Epidermal melanocyte (primary cell): ENCODE results near the gene FXR1.
"Not testable (repeated sequence)": the region's sequence is repeated elsewhere in the genome, so short reads cannot be mapped to it uniquely, and the experiment has no call there.

Experiments
- DNase-seq: peaks from one replicate; pipeline ENCODE4 v3.0.0; 2011; ENCODE audit warnings: low spot score; ENCODE audit not compliant: insufficient read length

The FXR1 gene

DNA sequence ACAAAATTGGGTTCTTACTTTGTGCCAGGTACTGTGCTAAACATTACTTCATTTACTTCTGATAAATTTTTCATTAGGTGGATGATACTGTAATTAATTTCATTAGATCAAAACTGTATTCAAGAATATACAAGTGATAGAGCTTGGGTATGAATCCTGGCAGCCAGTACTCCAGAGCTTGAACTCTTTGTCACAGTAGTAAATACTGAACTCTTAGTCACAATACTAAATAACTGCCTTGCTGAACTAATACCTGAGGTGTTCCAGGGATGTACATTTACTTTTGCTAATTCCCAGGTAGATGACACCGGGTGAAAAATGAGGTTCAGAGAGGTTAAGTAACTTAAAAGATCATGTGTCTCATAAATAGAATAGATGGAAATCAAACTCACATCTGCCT, 20.3 kb downstream of the FXR1 start:
- DNase-seq = no peak

DNA sequence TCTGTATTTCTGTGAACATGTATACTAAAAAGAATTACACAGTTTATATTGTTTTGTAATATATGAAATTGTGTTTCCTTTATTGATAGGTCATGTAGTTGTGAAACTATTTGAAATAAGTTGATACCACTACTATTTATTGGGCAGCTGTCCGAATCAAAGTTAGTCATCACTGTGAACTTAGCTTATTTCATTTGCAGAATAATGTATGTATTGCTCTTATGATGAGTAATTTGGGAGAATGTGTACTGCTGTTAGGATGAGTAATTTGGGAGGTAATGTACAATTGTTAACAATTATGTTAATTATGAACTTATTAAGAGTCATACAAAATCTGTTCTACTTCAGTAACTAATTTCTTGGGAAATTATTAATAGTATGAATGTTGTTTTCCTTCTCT, 22.2 kb downstream of the FXR1 start:
- no peak for DNase-seq

DNA sequence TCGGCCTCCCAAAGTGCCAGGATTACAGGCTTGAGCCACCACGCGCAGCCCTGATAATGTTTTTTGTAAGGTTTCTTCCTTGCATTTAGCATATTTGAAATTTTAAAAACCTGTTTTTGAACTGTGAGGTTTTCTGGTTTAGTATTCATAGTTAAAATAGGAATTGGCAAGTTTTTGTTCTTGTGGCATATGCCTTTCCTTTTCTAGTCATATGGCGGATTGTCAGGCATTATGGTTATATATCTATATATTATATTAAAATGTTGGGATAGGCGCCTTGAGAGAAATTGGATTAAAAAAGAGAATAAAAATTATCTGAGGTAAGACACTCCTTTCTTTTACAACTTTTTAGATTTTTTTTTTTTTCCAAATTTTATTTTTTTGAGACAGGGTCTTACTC, 28.4 kb downstream of the FXR1 start:
- DNase-seq = no peak

DNA sequence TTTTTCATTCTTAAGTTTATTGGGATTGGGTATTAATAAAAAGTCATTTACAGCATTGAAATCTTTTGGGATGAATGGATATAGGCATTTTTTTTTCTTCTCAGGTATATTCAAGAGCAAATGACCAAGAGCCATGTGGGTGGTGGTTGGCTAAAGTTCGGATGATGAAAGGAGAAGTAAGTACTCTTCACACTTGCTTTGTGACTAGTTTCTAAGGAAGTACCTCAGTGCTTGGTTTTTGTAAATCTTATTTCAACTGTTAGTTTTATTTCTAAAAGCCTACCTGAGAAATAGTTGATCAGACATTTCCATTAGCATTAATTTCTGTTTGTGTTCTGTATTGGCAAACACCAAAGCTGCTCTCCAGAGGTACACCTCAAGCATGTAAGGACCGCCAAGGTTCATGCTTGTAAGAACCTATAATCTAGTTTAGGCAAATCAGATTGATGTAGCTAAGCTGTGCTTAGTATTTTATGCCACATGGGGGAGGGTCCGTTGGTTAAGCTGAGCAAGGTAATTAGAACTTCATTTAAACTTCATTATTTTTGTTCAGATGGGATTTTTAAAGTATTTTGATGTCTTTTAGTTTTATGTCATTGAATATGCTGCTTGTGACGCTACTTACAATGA, 35.4 kb downstream of the FXR1 start:
- DNase-seq = no peak

DNA sequence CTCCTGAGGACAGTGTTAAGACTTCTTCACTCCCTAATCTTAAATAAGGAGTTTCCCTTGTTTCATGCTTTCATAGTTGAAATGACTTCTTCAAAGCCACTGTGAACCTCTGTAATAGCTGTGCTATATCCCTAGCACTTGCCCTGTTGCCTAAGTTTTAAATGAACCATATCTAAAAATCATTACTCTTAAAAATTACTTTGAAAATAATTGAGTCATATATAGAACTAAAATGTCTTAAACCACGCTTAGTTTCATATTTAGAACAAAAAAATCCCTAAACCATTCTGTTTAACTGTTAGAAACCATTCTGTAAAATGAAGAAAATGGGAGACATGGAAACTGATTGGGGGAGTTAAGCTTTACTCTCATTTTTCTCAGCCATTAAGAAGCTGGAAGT, 47.2 kb downstream of the FXR1 start:
- DNase-seq = no peak

DNA sequence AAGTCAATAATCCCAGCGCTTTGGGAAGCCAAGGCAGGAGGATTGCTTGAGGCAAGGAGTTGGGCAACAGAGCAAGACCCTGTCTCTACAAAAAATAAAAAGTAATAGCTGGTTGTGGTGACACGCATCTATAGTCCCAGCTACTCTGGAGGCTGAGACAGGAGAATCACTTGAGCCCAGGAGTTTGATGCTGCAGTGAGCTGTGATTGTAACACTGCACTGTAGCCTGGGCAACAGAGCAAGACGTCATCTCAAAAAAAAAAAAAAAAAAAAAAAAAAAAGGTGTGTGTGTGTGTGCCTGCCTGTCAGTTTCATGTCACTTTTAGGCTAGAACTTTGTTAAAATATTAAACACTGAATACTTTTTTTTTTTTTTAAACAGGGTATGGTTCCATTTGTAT, 48.6 kb downstream of the FXR1 start:
- DNase-seq = no peak

DNA sequence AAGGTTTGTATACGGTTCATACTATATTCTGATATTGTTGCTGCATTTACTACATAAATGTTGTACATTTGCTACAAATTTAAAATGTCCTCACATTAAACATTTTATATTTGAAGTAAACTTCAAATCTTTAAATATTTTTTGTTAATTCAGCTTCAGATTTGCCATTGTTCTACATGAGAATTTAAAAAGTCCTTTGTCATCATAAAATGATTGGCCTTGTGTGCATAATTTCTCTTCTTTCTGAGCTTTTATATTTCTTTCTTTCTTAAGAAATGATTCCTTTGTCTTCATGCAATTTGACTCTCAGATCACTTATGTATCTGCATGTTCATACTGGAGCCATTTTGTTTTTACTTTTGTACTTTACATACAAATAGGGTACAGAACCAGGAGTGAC, 49.1 kb downstream of the FXR1 start:
- DNase-seq = no peak

DNA sequence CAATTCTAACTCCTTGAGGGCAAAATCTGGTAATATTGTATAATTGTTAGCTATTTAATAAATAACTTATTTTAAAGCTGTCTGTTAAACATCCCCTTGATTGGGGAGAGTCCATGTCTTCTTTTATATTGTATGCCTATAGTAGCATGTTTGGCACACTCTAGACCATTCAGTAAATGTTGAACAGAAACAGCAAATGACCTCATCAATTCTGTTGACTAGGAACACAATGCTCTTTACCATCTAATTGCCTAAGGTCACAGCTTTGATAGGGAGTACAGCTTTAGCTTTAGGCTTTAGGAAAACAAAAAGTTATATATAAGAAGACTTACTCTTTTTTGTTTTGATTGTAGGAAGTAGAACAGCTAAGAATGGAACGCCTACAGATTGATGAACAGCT, 50.1 kb downstream of the FXR1 start:
- DNase-seq = no peak

DNA sequence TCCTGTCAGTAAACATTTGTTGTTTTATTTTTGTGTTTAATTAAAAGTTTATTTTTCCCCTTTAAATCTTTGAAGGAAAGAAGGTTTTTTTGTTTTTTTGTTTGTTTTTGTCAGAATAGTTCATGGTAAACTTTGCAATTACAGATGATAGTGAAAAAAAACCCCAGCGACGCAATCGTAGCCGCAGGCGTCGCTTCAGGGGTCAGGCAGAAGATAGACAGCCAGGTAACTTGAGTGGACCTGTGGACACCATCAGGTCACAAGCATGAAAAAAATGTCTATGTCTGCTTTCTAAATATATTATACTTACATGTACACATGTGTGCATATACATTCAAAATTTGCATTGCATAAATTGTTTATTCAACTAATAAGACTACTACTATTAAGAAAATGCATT, 58.5 kb downstream of the FXR1 start:
- no peak for DNase-seq

DNA sequence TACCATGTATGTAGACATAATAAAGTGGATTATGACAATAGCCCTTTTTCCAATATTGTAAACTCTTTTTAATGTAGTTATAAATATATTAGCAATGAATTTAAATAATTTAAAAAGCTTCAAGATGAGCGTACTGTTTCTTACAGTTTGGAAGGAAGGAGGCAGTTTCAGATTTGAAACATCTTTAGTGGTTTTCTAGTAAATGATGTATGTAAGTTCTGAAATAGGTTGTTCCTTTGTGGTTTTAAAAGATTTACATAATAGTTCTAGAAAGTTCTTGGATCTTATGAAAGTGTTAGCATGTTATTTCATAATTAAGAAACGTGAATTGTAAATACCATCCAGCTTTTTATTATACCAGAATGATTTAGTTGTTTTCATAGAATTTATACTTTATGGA, 61.1 kb downstream of the FXR1 start:
- no peak for DNase-seq

DNA sequence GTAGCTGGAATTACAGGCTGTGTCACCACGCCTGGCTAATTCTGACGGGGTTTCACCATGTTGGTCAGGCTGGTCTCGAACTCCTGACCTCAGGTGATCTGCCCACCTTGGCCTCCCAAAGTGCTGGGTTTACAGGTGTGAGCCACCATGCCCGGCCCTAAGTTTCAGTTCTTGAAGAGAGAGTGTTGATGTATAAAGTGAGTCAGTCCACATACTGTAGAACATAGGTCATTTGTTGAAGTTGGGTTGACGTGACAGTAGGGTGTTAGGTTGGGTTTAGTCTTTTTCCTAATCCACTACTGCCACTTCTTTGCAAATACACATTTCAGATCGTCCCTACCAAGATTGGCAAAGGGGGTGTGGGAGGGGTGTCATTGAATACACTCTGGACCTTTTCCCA, 61.8 kb downstream of the FXR1 start:
- no peak for DNase-seq

DNA sequence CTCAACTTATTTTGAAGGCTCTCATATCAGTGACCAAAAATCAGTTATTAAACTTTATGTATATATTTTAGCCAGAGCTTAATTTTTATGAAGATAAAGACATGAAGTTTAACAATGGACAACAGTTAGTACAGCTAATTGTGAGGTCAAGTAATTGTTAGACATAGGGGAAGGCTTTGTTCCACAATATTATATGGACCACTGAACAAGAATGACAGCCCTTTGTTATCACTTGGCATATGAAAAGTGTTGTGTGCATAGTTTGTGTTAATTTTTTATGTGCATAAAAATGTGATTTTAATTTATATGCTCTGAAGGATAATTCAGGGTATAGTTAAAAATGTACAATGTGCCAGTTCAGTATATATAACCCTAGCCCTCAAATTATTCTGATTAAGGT, 65.0 kb downstream of the FXR1 start:
- no peak for DNase-seq

DNA sequence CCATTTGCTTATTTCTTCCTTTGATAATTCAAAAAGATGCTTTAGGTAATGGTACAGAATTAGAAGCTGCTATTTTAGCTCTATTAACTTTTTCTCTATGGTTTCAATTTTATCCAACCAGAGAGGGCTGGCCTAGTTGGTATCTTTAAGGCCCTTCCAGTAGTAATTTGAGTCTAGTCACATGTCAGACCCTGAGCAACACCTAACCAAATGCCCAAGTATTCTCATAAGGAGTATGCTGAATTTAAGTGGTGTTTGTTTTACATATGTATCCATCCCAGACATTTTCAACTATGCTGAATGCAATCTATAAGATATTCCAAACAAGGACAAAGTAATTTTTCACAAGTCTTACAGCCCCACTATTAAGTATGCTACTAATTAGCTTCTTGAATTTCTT, 67.5 kb downstream of the FXR1 start:
- no peak for DNase-seq

DNA sequence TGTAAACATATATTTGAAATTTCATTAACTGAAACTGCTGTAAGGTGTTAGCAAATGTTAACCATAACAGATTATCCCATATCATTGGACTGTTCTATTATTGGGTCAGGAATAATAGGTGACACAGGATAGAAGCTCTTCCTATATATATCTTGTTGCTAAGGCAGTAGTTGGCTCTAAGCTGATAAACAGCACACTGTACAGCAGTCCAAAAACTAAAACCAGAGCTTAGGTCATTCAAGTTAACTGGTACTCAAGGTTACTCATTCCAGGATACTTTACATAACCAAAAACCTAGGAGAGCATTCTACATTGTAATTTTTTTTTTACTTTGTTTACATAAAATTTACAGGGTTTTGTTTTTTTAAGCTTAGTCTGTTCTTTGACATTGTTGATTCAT, 68.1 kb downstream of the FXR1 start:
- DNase-seq = no peak

DNA sequence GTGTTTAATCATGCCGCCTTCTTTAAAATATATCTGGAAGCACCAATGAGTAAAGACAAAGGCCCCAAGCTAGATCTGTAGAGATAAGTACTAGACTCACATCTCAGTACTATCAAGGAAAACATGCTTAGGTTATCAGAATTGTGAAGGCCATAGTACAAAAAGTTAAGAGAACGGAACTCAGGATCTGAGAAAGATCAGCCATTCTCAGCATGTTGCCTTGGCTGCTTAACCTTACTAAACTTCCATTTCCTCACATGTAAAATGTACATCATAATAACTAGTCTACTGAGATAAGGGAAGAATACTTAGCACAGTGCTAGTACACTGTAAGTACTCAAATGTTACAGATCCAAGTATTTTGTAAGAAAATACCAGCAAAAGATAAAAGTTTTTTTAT, 69.4 kb downstream of the FXR1 start:
- DNase-seq = no peak

DNA sequence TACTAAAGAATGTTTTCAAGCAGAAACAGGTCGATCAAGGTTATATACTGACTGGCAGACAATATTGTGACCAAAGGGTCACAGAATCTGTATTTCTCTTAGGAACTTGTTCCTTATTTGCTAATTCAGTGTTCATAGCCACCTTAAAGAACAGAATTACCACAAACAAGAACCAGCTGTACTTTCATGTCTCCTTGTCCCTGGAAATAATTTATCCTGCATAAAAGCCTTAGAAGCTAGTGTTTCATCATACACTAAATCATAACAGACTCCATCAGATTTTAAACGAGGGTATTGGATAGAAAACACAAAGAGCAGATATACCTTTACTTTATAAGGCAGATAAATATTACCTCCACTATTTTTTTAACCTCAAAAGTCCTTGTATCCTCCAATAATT, 70.7 kb downstream of the FXR1 start:
- DNase-seq = no peak

DNA sequence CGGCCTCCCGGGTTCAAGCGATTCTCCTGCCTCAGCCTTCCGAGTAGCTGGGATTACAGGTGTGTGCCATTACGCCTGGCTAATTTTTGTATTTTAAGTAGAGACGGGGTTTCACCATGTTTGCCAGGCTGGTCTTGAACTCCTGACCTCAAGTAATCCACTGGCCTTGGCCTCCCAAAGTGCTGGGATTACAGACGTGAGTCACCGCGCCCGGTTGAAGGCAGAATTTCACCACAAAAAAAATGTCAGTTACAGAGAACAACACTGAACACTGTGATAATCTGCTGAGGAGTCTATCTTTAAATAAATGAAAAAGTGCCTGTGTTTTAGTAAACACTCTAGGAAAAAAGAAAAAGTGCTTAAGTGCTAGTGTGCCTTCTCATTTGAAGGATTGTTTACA, 73.9 kb downstream of the FXR1 start:
- not testable (repeated sequence) for DNase-seq

DNA sequence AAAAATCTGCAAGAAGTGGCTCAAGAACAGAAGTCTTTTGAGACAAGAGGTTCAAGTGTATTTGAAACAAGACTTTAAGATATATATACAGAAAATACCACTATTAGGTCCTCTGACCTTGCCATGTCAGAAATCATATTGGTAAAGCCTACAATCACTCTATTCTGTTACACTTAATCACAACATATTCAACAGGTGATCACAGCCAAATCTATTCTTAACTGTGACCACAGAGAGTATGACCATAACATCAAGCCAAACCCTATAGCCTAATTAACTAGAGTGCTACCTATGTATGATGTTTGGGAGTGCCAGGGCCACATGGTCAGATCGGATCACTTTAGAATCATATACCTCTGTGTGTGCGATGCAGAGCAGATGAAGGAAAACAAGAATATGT, 74.9 kb downstream of the FXR1 start:
- DNase-seq = no peak

DNA sequence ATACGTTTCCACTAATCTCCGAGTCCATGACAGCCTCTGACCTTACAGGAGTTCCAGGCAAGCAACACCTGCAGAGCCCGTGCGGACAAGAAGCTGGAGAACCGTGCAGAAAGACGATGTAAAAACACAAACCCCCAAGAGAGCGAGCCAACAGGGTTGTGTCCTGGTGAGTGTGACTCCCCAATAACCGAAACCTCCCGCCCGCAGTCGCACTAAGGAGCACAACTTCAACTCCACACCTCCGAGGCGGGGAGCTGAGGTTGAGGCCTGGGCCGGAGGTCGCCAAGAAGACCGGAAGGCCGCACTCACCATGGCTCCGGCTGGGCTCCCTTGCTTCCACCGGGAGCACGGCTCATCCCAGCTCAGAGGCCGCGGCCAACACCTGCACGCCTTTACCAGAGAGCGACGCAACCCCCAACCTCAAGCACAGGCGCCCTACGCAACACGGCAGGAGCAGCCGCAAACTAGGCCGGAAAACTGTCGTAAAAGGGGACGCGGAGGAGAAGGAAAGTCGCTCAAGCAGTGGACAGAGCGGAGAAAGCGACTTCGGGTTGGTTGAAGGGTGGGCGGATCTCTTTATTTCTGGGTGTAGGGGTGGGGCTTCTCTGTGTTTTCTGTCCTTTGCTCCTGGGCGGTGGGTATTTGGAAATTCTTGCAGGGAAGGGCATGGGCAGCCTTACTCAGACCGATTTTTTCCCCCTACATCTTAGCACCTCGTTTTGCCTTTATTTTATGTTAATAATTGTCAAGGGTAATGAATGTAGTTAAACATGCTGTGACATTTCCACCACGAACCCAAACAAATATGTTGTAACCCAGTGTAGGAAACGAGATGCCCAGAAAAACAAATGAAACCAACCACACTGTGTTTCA, 77.1 kb downstream of the FXR1 start, which contains the start of gene DNAJC19:
Gene DNAJC19, minus strand, starts transcription at position 446 of the 873 bp plus-strand sequence. Its CDS starts 134 bp downstream, at position 312.
- peak; percentile 87 for DNase-seq

DNA sequence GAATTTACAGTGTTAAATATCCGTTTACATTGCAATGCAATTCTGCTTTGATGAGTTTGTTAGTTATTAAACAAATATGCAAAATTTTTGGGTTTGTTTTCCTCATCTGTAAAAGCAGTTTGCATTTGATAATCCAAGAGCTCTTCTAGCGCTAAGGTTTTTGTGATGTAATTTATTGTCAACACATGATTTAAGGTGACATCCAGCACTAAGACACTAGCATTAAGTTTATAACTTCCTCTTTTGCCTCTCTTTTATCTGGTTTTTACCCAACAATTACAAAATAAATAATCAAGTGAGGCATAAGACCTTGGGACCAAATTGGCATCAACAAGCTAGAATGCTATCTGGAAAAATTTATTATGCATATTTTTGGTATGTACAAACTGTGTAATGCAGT, 78.0 kb downstream of the FXR1 start:
- DNase-seq = no peak

DNA sequence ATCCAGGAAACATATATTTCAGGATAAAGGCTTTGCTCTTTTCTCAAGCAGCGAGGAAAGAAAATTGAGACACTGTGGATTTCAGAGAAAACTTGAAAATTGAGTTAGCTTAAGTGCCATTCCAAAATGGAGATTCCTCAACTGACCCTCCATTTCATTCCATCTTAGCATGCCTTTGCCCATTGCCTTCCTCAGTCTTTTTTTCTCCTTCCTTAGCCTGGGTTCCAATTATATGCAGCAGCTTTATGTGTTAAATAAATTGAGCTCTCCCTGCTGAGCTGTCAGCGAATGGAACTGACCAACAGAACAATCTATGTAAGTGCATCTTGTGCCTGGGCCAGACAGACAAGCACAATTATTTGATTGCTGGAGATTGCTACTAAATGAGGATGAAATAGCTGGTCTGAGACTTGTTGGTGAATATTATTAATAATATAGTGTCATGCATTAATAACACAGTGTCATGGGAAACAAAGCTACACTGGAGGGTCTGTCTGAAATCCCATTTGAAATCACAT, 84.0 kb downstream of the FXR1 start:
- no peak for DNase-seq

DNA sequence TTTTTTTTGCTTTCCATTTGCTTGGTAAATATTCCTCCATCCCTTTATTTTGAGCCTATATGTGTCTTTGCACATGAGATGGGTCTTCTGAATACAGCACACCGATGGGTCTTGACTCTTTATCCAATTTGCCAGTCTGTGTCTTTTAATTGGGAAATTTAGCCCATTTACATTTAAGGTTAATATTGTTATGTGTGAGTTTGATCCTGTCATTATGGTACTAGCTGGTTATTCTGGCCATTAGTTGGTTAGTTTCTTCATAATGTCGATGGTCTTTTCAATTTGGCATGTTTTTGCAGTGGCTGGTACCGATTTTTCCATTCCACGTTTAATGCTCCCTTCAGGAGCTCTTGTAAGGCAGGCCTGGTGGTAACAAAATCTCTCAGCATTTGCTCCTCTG, 89.9 kb downstream of the FXR1 start:
- DNase-seq = not testable (repeated sequence)

DNA sequence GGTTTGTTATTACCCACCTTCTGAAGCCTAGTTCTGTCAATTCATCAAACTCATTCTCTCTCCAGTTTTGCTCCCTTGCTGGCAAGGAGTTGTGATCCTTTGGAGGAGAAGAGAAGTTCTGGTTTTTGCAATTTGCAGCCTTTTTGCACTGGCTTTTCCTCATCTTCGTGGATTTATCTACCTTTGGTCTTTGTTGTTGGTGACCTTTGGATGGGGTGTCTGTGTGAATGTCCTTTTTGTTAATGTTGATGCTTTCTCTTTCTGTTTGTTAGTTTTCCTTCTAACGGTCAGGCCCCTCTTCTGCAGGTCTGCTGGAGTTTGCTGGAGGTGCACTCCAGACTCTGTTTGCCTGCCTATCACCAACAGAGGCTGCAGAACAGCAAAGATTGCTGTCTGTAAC, 91.0 kb downstream of the FXR1 start:
- DNase-seq = not testable (repeated sequence)
